MV-4-11 (cell line): ENCODE data around the gene RRAGA.
"Not testable (repeated sequence)": the region's sequence is repeated elsewhere in the genome, so short reads cannot be mapped to it uniquely, and the experiment has no call there.

Source experiments
- DNase-seq: peaks from one replicate; lab custom pipeline; 2025; lab: John Stamatoyannopoulos, UW

Gene RRAGA

GRCh38 chr9:19048966-19049916 is at the start of gene RRAGA:
Gene RRAGA, plus strand, starts transcription at chr9:19049427. Its CDS starts 233 bp downstream, at chr9:19049660.
- DNase-seq = peak; percentile 94

- DNase-seq = no peak
Measured at GRCh38 chr9:19000133-19000532, 49.1 kb upstream of the RRAGA start.

GRCh38 chr9:19009391-19009965 is 39.7 kb upstream of the RRAGA start:
- no peak for DNase-seq

GRCh38 chr9:19018201-19018600 is 31.0 kb upstream of the RRAGA start:
- peak; percentile 44 for DNase-seq

- peak; percentile 74 for DNase-seq
Measured at GRCh38 chr9:19020886-19021455, 28.3 kb upstream of the RRAGA start.

GRCh38 chr9:19021649-19022048 is 27.6 kb upstream of the RRAGA start:
- not testable (repeated sequence) for DNase-seq

GRCh38 chr9:19022206-19022605 is 27.0 kb upstream of the RRAGA start:
- DNase-seq = no peak

GRCh38 chr9:19023078-19023477 is 26.1 kb upstream of the RRAGA start:
- no peak for DNase-seq

GRCh38 chr9:19026375-19026774 is 22.9 kb upstream of the RRAGA start:
- peak; percentile 45 for DNase-seq

GRCh38 chr9:19027825-19028224 is 21.4 kb upstream of the RRAGA start:
- no peak for DNase-seq

GRCh38 chr9:19028835-19029451 is 20.3 kb upstream of the RRAGA start:
- peak; percentile 29 for DNase-seq

- no peak for DNase-seq
Measured at GRCh38 chr9:19030899-19031298, 18.3 kb upstream of the RRAGA start.

- DNase-seq = no peak
Measured at GRCh38 chr9:19032406-19032805, 16.8 kb upstream of the RRAGA start.

- no peak for DNase-seq
Measured at GRCh38 chr9:19033015-19033414, 16.2 kb upstream of the RRAGA start, which contains the start of gene SAXO1. Gene SAXO1, minus strand, starts transcription at chr9:19033209. Its CDS starts 301 bp downstream, at chr9:19032908.

- DNase-seq = no peak
Measured at GRCh38 chr9:19036611-19037010, 12.6 kb upstream of the RRAGA start.

GRCh38 chr9:19049917-19050636 is 850 bp downstream of the RRAGA start:
- DNase-seq = peak; percentile 4

GRCh38 chr9:19050637-19051591 is 1.7 kb downstream of the RRAGA start:
- DNase-seq = no peak

GRCh38 chr9:19057033-19057432 is 7.8 kb downstream of the RRAGA start:
- no peak for DNase-seq

GRCh38 chr9:19074229-19074628 is 25.0 kb downstream of the RRAGA start:
- DNase-seq = no peak

GRCh38 chr9:19074836-19075235 is 25.6 kb downstream of the RRAGA start:
- no peak for DNase-seq

- peak; percentile 3 for DNase-seq
Measured at GRCh38 chr9:19085295-19085694, 36.1 kb downstream of the RRAGA start.
